Suprapubic skin (tissue), 4 donors: ENCODE measurements around the gene FUZ.

Experiments used
- CTCF ChIP-seq, 2 donors: fragments of 200-600 bp in 1 of 2; fragments of 450-650 bp in 1 of 2; sonication (generic) in 1 of 2; IDR thresholded peaks; one replicate each; pipeline ENCODE4 v1.5.1; 2016 to 2019; ENCODE audit warnings: antibody characterized with exemption in 2 of 2, mild to moderate bottlenecking in 1 of 2, moderate library complexity in 1 of 2
- EP300 ChIP-seq: sonication (generic); formaldehyde crosslinking; IDR thresholded peaks from one replicate; pipeline ENCODE4 v1.6.1; 2017; ENCODE audit warnings: antibody characterized with exemption
- POLR2A ChIP-seq, 2 donors: fragments of 450-650 bp; IDR thresholded peaks; one replicate each; pipeline ENCODE4 v1.6.1; 2017; ENCODE audit warnings: antibody characterized with exemption in 2 of 2, mild to moderate bottlenecking in 2 of 2, moderate library complexity in 2 of 2
- POLR2AphosphoS5 ChIP-seq, 3 donors: sonication (generic); formaldehyde crosslinking; IDR thresholded peaks; one replicate each; pipeline ENCODE4 v1.6.1; 2017; ENCODE audit warnings: antibody characterized with exemption in 3 of 3

GRCh38 chr19:49811328-49811727 lies 1.8 kb downstream of the FUZ start:
- TF ChIP-seq CTCF (IDR thresholded peaks at IDR 0.05) (no peak), EP300 (no peak), POLR2AphosphoS5 (IDR thresholded peaks at IDR 0.05) (no peak), POLR2A (IDR thresholded peaks at IDR 0.05) (no peak)
